ENCODE results near the gene NPAS3.

NPAS3 gene

DNA sequence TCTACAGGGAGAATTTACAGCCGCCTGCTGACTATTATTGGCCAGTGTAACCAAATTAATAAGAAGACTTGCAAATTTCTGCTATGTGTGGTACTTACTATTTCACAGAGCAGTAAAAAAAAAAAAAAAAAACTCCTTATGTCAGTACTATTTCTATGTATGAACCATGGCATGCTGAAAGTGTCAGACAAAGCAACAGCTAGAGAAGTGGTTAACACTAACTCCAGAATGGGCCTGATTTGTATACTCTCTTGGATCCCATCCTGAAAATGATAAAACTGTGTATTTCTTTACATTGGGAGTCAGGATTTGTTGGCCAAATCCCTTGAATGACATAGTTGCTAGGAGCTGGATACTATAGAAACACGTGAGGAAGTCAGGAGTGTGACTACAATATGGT lies 595.4 kb downstream of the NPAS3 start:
- H3K27ac Mint-ChIP-seq (ENCODE audit: low read depth): no peak overlapping the region
- no peak for ATAC-seq (replicated peaks; ENCODE audit: extremely low read depth, poor library complexity, severe bottlenecking)
- no peak for DNase-seq (ENCODE audit: low spot score in 2 of 2)
- H3K27me3 Mint-ChIP-seq: no peaks in the 10 kb centered on the region
- peaks cover 5% of the 10 kb centered on the region for H3K9me3 Mint-ChIP-seq
- no peaks in the 10 kb centered on the region for H3K4me1 Mint-ChIP-seq
- no peak overlapping the region for H3K4me3 Mint-ChIP-seq
- no peaks in the 10 kb centered on the region for H3K36me3 Mint-ChIP-seq (ENCODE audit: insufficient read depth)

DNA sequence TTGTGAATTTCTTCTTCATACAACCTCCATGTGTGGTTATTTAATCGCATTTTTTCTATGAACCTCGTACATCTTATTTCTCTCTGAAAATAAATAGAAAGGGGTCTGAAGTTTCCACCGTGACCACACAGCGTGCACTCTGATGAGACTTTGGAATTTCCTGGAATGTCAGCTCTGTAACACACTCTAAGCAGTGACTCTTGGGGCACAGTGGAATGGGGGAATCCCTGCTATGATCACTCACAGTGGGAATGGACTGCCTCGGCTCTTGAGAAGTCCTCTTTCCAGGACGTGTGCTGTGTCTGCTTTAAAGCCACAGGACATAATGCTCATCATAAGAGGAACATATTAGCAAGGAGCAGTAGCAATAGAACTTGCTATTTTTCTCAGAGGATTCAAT lies 596.0 kb downstream of the NPAS3 start:
- H3K36me3 Mint-ChIP-seq (ENCODE audit: insufficient read depth): no peaks in the 10 kb centered on the region
- H3K4me3 Mint-ChIP-seq: no peak overlapping the region
- no peaks in the 10 kb centered on the region for H3K4me1 Mint-ChIP-seq
- H3K9me3 Mint-ChIP-seq: peaks cover 5% of the 10 kb centered on the region
- H3K27ac Mint-ChIP-seq (ENCODE audit: low read depth): no peak overlapping the region
- ATAC-seq (replicated peaks; ENCODE audit: extremely low read depth, poor library complexity, severe bottlenecking) (no peak), DNase-seq (ENCODE audit: low spot score in 2 of 2) (no peak)
- no peaks in the 10 kb centered on the region for H3K27me3 Mint-ChIP-seq

DNA sequence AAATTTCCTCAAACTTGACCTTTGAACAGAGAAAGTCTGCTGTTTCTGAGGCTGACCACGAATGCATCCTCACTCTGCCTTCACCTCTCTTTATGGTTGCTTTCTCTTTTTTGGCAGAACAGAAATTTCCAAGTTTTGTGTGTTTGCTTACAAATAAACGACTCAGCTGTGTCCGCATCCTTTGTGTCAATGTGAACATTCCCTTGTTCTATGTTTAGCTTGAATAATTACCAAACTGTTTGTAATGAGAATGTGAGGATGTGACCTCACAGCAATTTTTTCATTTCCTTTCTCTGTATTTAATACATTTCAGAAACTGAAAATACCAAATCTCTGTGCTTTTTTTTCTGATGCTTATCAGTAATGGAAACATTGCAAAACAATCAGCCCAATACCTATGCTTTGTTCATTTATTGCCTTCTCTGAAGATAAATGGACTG lies 601.3 kb downstream of the NPAS3 start:
- Mint-ChIP-seq H3K4me3 (no peak overlapping the region), H3K36me3 (ENCODE audit: insufficient read depth) (no peaks in the 10 kb centered on the region), H3K4me1 (no peaks in the 10 kb centered on the region), H3K27me3 (no peaks in the 10 kb centered on the region), H3K27ac (ENCODE audit: low read depth) (no peak overlapping the region), H3K9me3 (peaks cover 13% of the 10 kb centered on the region)
- ATAC-seq (replicated peaks; ENCODE audit: extremely low read depth, poor library complexity, severe bottlenecking) (no peak), DNase-seq (ENCODE audit: low spot score in 2 of 2) (no peak)

DNA sequence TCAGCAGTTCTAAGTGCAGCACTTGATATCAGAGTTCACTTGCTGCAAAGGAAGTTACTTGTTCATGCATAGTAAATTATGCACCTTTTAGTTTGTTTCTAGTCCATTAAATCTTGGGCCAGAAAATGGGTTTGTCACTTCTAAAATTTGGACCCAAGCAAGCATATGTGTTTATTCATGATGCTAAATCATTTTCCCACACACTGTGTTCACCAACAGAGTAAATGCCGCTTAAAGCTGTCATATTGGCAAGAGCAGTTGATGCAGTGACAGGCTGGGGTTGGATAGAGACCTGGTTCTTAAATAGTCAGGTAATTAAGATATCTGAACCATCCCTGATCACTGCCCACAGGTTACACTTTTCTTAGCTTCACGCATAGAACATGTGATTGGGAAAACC lies 602.5 kb downstream of the NPAS3 start:
- H3K4me1 Mint-ChIP-seq: no peaks in the 10 kb centered on the region
- H3K27ac Mint-ChIP-seq (ENCODE audit: low read depth): no peak overlapping the region
- H3K36me3 Mint-ChIP-seq (ENCODE audit: insufficient read depth): no peaks in the 10 kb centered on the region
- ATAC-seq (replicated peaks; ENCODE audit: extremely low read depth, poor library complexity, severe bottlenecking) (no peak), DNase-seq (ENCODE audit: low spot score in 2 of 2) (no peak)
- H3K27me3 Mint-ChIP-seq: no peaks in the 10 kb centered on the region
- peaks cover 13% of the 10 kb centered on the region for H3K9me3 Mint-ChIP-seq
- H3K4me3 Mint-ChIP-seq: no peak overlapping the region

DNA sequence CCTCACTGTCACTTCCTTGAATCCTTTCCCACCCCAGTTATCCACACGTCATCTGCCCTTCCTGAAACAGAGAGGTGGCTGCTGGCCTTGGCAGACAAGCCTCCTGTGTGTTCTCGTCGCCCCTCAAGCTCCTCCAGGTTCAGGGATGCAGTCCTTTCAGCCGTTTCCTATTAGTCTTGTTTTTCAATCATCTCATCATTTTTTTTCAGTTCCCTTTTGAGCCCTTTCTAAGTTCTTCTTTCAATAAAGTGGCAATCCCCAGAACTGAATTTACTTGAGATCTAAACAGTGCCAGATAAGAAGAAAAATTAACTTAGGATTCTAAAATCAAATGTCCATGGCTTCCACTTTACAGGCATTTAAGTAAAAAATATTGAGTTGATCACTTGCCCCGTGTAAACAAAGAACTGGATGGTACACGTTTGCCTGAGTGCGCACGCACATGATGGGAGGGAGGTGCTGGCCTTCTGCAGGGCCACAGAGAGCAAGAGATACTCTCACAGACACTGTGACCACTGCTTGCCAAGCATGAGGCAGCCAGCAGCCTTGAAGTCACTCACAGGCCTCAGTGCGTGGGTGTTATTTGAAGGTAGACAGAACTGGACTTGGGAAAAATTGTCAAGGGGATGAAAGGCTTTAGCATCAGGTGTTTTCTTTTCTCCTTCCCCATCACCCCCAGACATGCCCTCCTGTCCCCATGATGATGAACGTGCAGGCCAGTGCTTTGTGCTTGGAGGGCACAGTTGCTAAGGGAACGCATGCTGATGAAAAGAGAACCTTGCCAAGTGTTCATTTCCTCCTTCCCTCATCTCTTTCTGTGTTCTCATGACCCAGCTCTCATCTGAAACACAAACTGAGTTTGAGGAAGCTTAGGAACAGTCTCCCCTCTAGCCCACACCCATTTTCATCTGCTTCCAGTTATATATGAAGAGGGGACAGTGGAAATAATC lies 603.9 kb downstream of the NPAS3 start:
- Mint-ChIP-seq H3K4me3 (no peak overlapping the region), H3K27me3 (no peaks in the 10 kb centered on the region), H3K36me3 (ENCODE audit: insufficient read depth) (no peaks in the 10 kb centered on the region), H3K9me3 (peaks cover 13% of the 10 kb centered on the region), H3K4me1 (no peaks in the 10 kb centered on the region), H3K27ac (ENCODE audit: low read depth) (no peak overlapping the region)
- ATAC-seq (replicated peaks; ENCODE audit: extremely low read depth, poor library complexity, severe bottlenecking) (no peak), DNase-seq (ENCODE audit: low spot score in 2 of 2) (no peak)

DNA sequence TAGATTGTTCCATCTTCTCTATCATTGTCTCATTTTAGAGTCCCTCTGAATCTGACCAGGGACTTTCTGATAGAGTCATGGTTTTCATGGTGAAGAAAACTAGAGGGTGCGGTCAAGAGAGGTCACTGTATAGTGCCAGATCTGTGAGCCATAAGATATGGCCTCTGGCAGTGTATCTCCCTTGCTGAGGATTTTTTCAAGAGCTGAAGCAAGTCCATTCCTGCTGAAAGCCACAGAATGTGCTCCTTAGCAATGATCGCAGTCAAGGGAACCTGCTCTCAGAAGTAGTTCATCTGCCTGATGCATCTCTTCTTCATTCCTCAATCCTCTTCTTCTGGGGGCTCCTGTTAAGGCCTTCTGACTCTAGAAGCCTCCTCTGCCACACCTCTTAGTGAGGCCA lies 607.0 kb downstream of the NPAS3 start:
- no peaks in the 10 kb centered on the region for H3K4me1 Mint-ChIP-seq
- H3K4me3 Mint-ChIP-seq: no peak overlapping the region
- ATAC-seq (replicated peaks; ENCODE audit: extremely low read depth, poor library complexity, severe bottlenecking) (no peak), DNase-seq (ENCODE audit: low spot score in 2 of 2) (no peak)
- H3K27ac Mint-ChIP-seq (ENCODE audit: low read depth): no peak overlapping the region
- no peaks in the 10 kb centered on the region for H3K27me3 Mint-ChIP-seq
- no peaks in the 10 kb centered on the region for H3K36me3 Mint-ChIP-seq (ENCODE audit: insufficient read depth)
- H3K9me3 Mint-ChIP-seq: peaks cover 6% of the 10 kb centered on the region

DNA sequence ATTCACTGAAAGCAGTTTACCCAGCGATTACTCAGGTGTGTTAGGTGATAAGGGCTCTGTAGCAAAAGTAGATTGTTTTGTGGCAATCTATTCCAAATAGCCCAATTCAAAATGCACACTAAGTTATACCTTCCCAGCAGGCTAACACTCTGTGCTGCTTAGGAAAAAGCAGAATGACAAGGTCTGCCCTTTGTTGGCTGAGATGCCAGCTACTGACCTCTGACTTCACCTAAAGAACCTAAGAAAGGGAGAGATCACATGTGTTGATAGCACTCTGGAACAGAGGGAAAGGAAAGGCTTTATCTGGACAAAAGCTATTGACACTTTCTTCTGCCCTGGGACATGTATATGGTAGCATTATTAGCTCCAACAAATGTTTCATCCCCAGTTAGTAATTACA lies 609.9 kb downstream of the NPAS3 start:
- Mint-ChIP-seq H3K27me3 (no peaks in the 10 kb centered on the region), H3K27ac (ENCODE audit: low read depth) (no peak overlapping the region), H3K4me3 (no peak overlapping the region), H3K36me3 (ENCODE audit: insufficient read depth) (no peaks in the 10 kb centered on the region), H3K4me1 (no peaks in the 10 kb centered on the region), H3K9me3 (no peaks in the 10 kb centered on the region)
- no peak for DNase-seq (ENCODE audit: low spot score in 2 of 2)
- ATAC-seq (replicated peaks; ENCODE audit: extremely low read depth, poor library complexity, severe bottlenecking): no peak

DNA sequence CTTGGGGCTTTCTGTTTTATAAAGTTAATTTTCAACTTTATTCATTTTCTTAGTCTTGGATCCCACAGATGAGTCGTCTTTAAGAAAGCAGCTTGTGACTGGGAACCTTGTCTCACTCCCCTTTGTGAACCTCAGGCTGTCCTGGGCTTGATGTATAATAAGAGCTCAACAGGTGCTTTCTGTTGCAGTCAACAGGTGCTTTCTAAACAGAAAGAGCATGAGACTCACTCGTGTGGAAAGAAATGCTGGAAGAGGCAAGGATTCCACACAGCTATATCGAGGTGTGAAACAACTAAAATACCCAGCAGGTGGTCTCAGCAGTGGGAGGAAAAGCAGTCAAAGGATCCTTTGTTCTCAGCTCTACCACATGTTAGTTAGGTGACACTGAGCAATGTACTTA lies 613.3 kb downstream of the NPAS3 start:
- Mint-ChIP-seq H3K9me3 (peaks cover 7% of the 10 kb centered on the region), H3K27me3 (no peaks in the 10 kb centered on the region), H3K4me1 (no peaks in the 10 kb centered on the region), H3K4me3 (no peak overlapping the region), H3K36me3 (ENCODE audit: insufficient read depth) (no peaks in the 10 kb centered on the region), H3K27ac (ENCODE audit: low read depth) (no peak overlapping the region)
- ATAC-seq (replicated peaks; ENCODE audit: extremely low read depth, poor library complexity, severe bottlenecking) (no peak), DNase-seq (ENCODE audit: low spot score in 2 of 2) (no peak)

DNA sequence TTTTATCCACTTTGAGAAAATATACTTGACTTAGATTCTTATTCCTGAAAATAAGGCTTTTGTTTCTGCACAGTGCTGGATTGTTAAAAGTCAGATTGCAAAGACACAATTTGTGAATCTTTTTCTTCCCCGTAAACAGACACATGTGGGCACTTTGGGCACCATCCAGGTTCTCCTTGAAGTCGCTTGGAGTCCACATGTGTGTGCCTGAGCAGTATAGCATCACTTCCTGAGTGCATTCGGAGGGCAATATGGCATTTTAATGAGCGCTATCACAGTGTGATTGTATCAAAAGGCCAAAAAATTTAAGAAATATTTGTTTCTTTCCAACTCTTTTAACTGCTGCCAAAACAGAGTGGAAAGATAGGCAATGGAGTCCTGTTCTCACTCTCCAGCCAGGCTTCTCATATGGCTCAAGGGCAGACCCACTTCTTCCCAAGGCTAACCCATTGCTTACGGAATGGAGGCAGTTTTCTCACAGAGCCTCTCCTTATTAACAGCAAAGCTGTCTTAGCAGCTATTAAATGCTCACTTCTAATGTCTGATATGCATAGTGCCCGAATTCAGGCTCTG lies 615.1 kb downstream of the NPAS3 start:
- Mint-ChIP-seq H3K27me3 (no peaks in the 10 kb centered on the region), H3K9me3 (peaks cover 7% of the 10 kb centered on the region), H3K4me3 (no peak overlapping the region), H3K27ac (ENCODE audit: low read depth) (no peak overlapping the region), H3K4me1 (no peaks in the 10 kb centered on the region), H3K36me3 (ENCODE audit: insufficient read depth) (no peaks in the 10 kb centered on the region)
- no peak for ATAC-seq (replicated peaks; ENCODE audit: extremely low read depth, poor library complexity, severe bottlenecking)
- DNase-seq (ENCODE audit: low spot score in 2 of 2): no peak

DNA sequence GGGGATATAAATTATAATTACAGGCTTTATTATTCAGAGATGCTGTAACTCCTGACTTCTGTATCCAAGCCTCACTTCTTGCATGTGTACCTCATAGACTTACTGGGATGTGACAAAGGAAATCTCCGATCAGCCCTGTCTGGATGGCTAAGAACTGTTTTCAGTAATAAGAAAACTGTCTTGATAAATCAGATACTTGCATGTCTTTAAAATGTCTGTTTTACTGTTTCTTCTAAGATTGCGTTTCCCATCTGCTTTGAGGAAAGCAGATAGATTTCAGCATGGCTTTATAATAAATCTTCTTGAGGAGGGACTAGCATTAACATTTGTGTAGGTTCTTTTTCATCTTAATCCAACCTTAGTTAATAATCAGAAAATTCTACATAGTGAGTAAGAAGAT lies 616.3 kb downstream of the NPAS3 start:
- no peaks in the 10 kb centered on the region for H3K36me3 Mint-ChIP-seq (ENCODE audit: insufficient read depth)
- no peaks in the 10 kb centered on the region for H3K27me3 Mint-ChIP-seq
- no peaks in the 10 kb centered on the region for H3K4me1 Mint-ChIP-seq
- ATAC-seq (replicated peaks; ENCODE audit: extremely low read depth, poor library complexity, severe bottlenecking) (no peak), DNase-seq (ENCODE audit: low spot score in 2 of 2) (no peak)
- H3K9me3 Mint-ChIP-seq: peaks cover 7% of the 10 kb centered on the region
- H3K4me3 Mint-ChIP-seq: no peak overlapping the region
- no peak overlapping the region for H3K27ac Mint-ChIP-seq (ENCODE audit: low read depth)

DNA sequence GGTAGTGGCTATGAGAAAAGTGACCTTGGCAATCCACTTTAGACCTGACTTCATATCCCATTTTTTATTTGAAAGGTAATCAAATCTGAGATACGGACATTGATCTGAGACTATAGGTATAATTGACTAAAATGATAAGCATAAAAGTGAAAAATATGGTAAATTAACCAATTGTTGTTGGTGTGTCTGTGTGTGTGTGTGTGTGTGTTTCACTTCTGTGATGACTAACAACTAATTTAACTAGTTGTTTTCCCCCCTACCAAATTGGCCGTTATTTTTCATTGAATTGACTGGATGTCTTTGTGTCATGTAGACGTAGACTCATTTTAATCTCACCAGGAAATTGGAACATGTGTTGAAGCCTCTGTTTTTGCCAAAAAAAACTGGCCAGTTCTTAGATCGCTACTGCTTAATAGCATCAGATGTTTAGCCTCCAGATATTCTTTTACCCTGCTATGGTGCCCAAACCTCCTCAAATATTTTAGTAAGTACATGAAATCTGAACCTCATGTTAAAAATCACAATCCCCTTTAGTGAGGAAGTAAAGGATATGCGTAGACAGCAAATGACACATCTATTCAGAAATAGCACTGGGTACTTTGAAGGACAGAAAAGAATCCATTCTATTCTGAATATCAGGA lies 617.2 kb downstream of the NPAS3 start:
- no peak overlapping the region for H3K27ac Mint-ChIP-seq (ENCODE audit: low read depth)
- H3K9me3 Mint-ChIP-seq: peaks cover 7% of the 10 kb centered on the region
- H3K36me3 Mint-ChIP-seq (ENCODE audit: insufficient read depth): no peaks in the 10 kb centered on the region
- no peaks in the 10 kb centered on the region for H3K4me1 Mint-ChIP-seq
- no peak for DNase-seq (ENCODE audit: low spot score in 2 of 2)
- no peak overlapping the region for H3K4me3 Mint-ChIP-seq
- no peak for ATAC-seq (replicated peaks; ENCODE audit: extremely low read depth, poor library complexity, severe bottlenecking)
- no peaks in the 10 kb centered on the region for H3K27me3 Mint-ChIP-seq

DNA sequence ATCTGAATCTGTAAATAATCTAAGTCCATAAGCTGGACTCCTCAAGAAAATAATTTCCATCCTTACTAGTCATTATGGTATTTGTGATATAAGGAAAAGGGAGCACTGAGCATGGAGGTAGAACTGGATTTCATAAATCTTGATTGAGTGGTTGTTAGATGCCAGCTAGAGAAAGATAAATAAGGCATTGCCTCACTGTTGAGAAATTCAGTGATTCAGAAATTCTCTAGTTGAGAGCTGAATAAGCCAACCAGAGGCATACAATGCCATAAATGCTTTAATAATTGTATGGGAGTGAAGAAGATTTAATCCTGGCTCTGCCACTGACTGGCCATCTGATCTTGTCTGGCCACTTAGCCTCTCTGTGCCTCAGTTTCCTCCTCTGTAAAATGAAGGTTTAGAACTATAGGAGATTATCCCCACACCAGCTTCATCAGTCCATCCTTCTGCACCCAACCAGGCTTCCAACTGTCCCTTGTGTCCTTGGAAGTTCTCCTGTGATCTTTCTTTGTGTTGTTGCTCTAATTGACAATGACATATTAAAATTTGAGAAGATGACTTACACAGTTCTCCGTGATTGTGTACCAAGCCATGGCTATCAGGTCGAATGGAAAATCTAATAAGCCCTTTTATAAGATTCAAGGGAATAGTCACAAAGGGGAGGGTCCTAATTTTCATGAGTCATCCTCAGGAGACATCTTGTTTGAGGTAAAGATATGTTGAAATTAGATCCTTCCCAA lies 617.9 kb downstream of the NPAS3 start:
- H3K9me3 Mint-ChIP-seq: peaks cover 7% of the 10 kb centered on the region
- H3K4me1 Mint-ChIP-seq: no peaks in the 10 kb centered on the region
- no peak for DNase-seq (ENCODE audit: low spot score in 2 of 2)

More for the DNA sequence above, 617.9 kb downstream of the NPAS3 start:
- Mint-ChIP-seq H3K4me3 (no peak overlapping the region), H3K27me3 (no peaks in the 10 kb centered on the region), H3K27ac (ENCODE audit: low read depth) (no peak overlapping the region), H3K36me3 (ENCODE audit: insufficient read depth) (no peaks in the 10 kb centered on the region)
- no peak for ATAC-seq (replicated peaks; ENCODE audit: extremely low read depth, poor library complexity, severe bottlenecking)

All from central memory CD8-positive, alpha-beta T cell (primary cell).